ENCODE data around the gene TAS2R14.

- TF ChIP-seq CTCF (IDR thresholded peaks at IDR 0.05) (no peak), POLR2A (IDR thresholded peaks at IDR 0.05) (no peak)
These were observed 47.1 kb downstream of the TAS2R14 start for GRCh38 chr12:10891937-10892336.

Measured in body of pancreas (tissue), 4 donors.